GM12878 (cell line): Measurements from ENCODE around the gene MAP2K4. TPM values are rescaled to one million over a fixed set of nuclear protein-coding genes. Genes with fewer than 3 reads are reported as not detected.

Source experiments
- ATAC-seq: fragments of 200-7000 bp; cut with Tn5 transposase; 3 replicates; pipeline ENCODE4 v1.9.1; 2020; ENCODE audit warnings: mild to moderate bottlenecking, moderate library complexity
- BruUV-seq: library from RNA; stranded (reverse); fragments of 400-500 nt; replicated peaks from 2 replicates; lab custom pipeline; 2021; lab: Mats Ljungman, UMichigan
- CTCF ChIA-PET: fragments of 300-600 bp; sonication (Branson Sonifier 250); formaldehyde crosslinking; extraction: SDS; loops from one replicate; lab custom pipeline; 2021; ENCODE audit warnings: inconsistent platforms; lab: Yijun Ruan, JAX
- POLR2A ChIA-PET: fragments of 350-600 bp; formaldehyde crosslinking; extraction: SDS; loops from one replicate; lab custom pipeline; 2021; ENCODE audit warnings: inconsistent platforms; lab: Charles Lee
- RAD21 ChIA-PET: fragments of 300-600 bp; sonication (Branson Sonifier 250); formaldehyde crosslinking; loops from one replicate; lab custom pipeline; 2023; ENCODE audit warnings: antibody characterized with exemption; ENCODE audit not compliant: unreplicated experiment; lab: Charles Lee
- SMC1A ChIA-PET: fragments of 300-600 bp; sonication (Branson Sonifier 250); formaldehyde crosslinking; loops from one replicate; lab custom pipeline; 2023; ENCODE audit not compliant: unreplicated experiment, uncharacterized antibody; lab: Charles Lee
- DNase-seq: peaks from one replicate; pipeline ENCODE4 v3.0.0-alpha.2; 2011; ENCODE audit warnings: low read depth, low spot score
- FAIRE-seq: peaks from 3 replicates; lab custom pipeline; 2011; peaks lifted over from hg19 to GRCh38; lab: Jason Lieb, UNC
- H2AFZ ChIP-seq: 2 replicates; pipeline ENCODE4 v1.6.0; 2011; ENCODE audit warnings: low read depth, low read length, control low read depth; ENCODE audit not compliant: control insufficient read depth
- H3K27ac ChIP-seq: 2 replicates; pipeline ENCODE4 v1.5.1; 2011; ENCODE audit warnings: control low read depth; ENCODE audit not compliant: control insufficient read depth, insufficient read depth
- H3K27me3 ChIP-seq, 2 experiments: replicated peaks in 1 of 2; 2 replicates each; pipeline versions ENCODE4 v1.6.0 to v1.6.1; 2011; ENCODE audit warnings: low read length in 1 of 2; ENCODE audit not compliant: control insufficient read depth in 2 of 2, insufficient read depth in 2 of 2
- H3K36me3 ChIP-seq, 2 experiments: 2 replicates each; pipeline ENCODE4 v1.5.1; 2011; ENCODE audit warnings: low read length in 1 of 2; ENCODE audit not compliant: control insufficient read depth in 2 of 2, insufficient read depth in 2 of 2
- H3K4me1 ChIP-seq: 2 replicates; pipeline ENCODE4 v1.6.1; 2011; ENCODE audit warnings: mild to moderate bottlenecking, low read length, moderate library complexity, mixed read lengths; ENCODE audit not compliant: control insufficient read depth, insufficient read depth
- H3K4me2 ChIP-seq: 2 replicates; pipeline ENCODE4 v1.6.0; 2011; ENCODE audit warnings: control low read depth; ENCODE audit not compliant: control insufficient read depth, insufficient read depth
- H3K4me3 ChIP-seq: fragments of 200-600 bp; sonication (generic); 2 replicates; pipeline ENCODE4 v1.5.1; 2016
- H3K79me2 ChIP-seq: 2 replicates; pipeline ENCODE4 v1.6.0; 2011; ENCODE audit warnings: low read length; ENCODE audit not compliant: control insufficient read depth, insufficient read depth
- H3K9ac ChIP-seq: 2 replicates; pipeline ENCODE4 v1.8.0; 2011; ENCODE audit warnings: low read length, control low read depth, mixed read lengths; ENCODE audit not compliant: control insufficient read depth, insufficient read depth
- H3K9me3 ChIP-seq: replicated peaks from 3 replicates; pipeline ENCODE4 v1.5.1; 2011; ENCODE audit warnings: mild to moderate bottlenecking, low read length; ENCODE audit not compliant: control insufficient read depth, insufficient read depth
- H4K20me1 ChIP-seq: 2 replicates; pipeline ENCODE4 v1.6.0; 2011; ENCODE audit not compliant: control insufficient read depth, insufficient read depth
- E2F8 ChIP-seq: fragments of 450-650 bp; IDR thresholded peaks from 2 replicates; pipeline ENCODE4 v1.6.1; 2018; ENCODE audit warnings: mild to moderate bottlenecking, low read depth, moderate library complexity; ENCODE audit not compliant: partially characterized antibody
- EED ChIP-seq: sonication (generic); IDR thresholded peaks from 2 replicates; pipeline ENCODE4 v1.6.1; 2016; ENCODE audit warnings: antibody characterized with exemption, low read depth
- IRF4 ChIP-seq: IDR thresholded peaks from 2 replicates; pipeline ENCODE4 v1.6.1; 2011; ENCODE audit warnings: low read depth, low read length
- LARP7 ChIP-seq: fragments of 450-650 bp; IDR thresholded peaks from 2 replicates; pipeline ENCODE4 v1.6.1; 2017; ENCODE audit warnings: mild to moderate bottlenecking
- MEF2B ChIP-seq: fragments of 450-650 bp; IDR thresholded peaks from 2 replicates; pipeline ENCODE4 v1.6.1; 2018; ENCODE audit warnings: mild to moderate bottlenecking, moderate library complexity; ENCODE audit not compliant: partially characterized antibody, poor library complexity, severe bottlenecking
- RCOR1 ChIP-seq: conservative IDR thresholded peaks from 2 replicates; pipeline ENCODE4 v1.6.1; 2012; ENCODE audit warnings: low read depth, low read length, improper control_type of control experiment
- RELA ChIP-seq: fragments of 450-650 bp; IDR thresholded peaks from 2 replicates; pipeline ENCODE4 v1.8.0; 2014; ENCODE audit warnings: borderline replicate concordance; ENCODE audit not compliant: partially characterized antibody
- TAF1 ChIP-seq: IDR thresholded peaks from 2 replicates; pipeline ENCODE4 v1.6.1; 2011; ENCODE audit warnings: mild to moderate bottlenecking, low read depth, low read length, borderline replicate concordance
- YY1 ChIP-seq: IDR thresholded peaks from 2 replicates; pipeline ENCODE4 v1.6.1; 2011; ENCODE audit warnings: low read depth, mild to moderate bottlenecking, low read length
- ZNF384 ChIP-seq: IDR thresholded peaks from 2 replicates; pipeline ENCODE4 v1.6.1; 2012; ENCODE audit warnings: low read depth, mild to moderate bottlenecking, low read length, improper control_type of control experiment, borderline replicate concordance
- WGBS: methylation state at CpG from one replicate; pipeline ENCODE4 v1.1.6; 2016; ENCODE audit warnings: low lambda C conversion rate; ENCODE audit not compliant: insufficient replicate concordance, insufficient coverage; ENCODE audit errors: missing lambda C conversion rate; 5-methylcytosine and 5-hydroxymethylcytosine counted together
- in situ Hi-C: fragments of 300-500 bp; cut with MboI; formaldehyde crosslinking; loops from 9 replicates; pipeline ENCODE4 v1.14.3; 2018; ENCODE audit warnings: mixed read lengths
- intact Hi-C: fragments of 100-400 bp; cut with micrococcal nuclease; formaldehyde crosslinking; loops from one replicate; pipeline ENCODE4 v1.14.2; 2022; ENCODE audit not compliant: unreplicated experiment
- polyA plus RNA-seq, 11 experiments: library from polyadenylated mRNA; depleted of rRNA in 4 of 11; unstranded in 6 of 11; stranded (reverse) in 5 of 11; fragments of >200 nt; fragmentation: Nextera tagmentation in 4 of 11; fragmentation: Illumina TruSeq in 1 of 11; extraction: Ambion mirVana in 4 of 11; extraction: Trizol in 1 of 11; gene quantifications; 1 replicate in 1 of 11; 2 replicates in 10 of 11; pipeline versions ENCODE4 v1.2.1 to v1.2.3, GENCODE V29; 2011 to 2016; ENCODE audit warnings: inconsistent platforms in 2 of 11, missing spikeins in 2 of 11, low read depth in 1 of 11
- total RNA-seq, 4 experiments: library from RNA; depleted of rRNA in 3 of 4; stranded (reverse); fragments of >200 nt in 3 of 4; fragmentation: Illumina TruSeq in 1 of 4; extraction: Trizol in 1 of 4; gene quantifications; 2 replicates each; pipeline versions ENCODE4 v1.2.1 to v1.2.3, GENCODE V29; 2013 to 2021

MAP2K4 gene
- total and polyA plus RNA-seq, 10 of the 15 experiments (the other 5 are each of a cell fraction or from before 2014, with no cell fraction given) = 5.4 to 34.1 (median 25.5) TPM

GRCh38 chr17:11990363-11990983, 30.2 kb upstream of the MAP2K4 start (continued):
- TF ChIP-seq ZNF384 = no peak
- no peak for TF ChIP-seq IRF4
- no peak for TF ChIP-seq E2F8
- no peak for TF ChIP-seq MEF2B

- WGBS = 57% methylated on average over 4 of the region's 4 CpGs
- SMC1A ChIA-PET = interaction anchor here (0.6 to 0.9 kb wide), 2 partner anchors 25 to 34 kb away, joined by 3 read pairs; no protein-coding TSS in a partner anchor
- peaks cover 3% of the 10 kb centered on the region; the same call in 1 of the 2 replicates for H3K4me1 ChIP-seq
- H2AFZ ChIP-seq = no peak overlapping the region
- no peaks in the 10 kb centered on the region for H3K27me3 ChIP-seq
- H3K4me2 ChIP-seq = no peak overlapping the region
- CTCF ChIA-PET = no interaction called here
- H3K4me3 ChIP-seq = no peak overlapping the region
- H3K9me3 ChIP-seq = no peaks in the 10 kb centered on the region
- H4K20me1 ChIP-seq = no peaks in the 10 kb centered on the region
- DNase-seq = no peak
- H3K36me3 ChIP-seq = peaks cover 0 to 5% of the 10 kb centered on the region in 2 experiments; a peak in 3 of 4 replicates
- H3K9ac ChIP-seq = no peak overlapping the region
- POLR2A ChIA-PET = interaction anchor here (1.3 kb wide), 1 partner anchor 31 kb away, joined by 3 read pairs; no protein-coding TSS in a partner anchor
- no peak for ATAC-seq
- no peak for FAIRE-seq
- intact Hi-C loops = no loop called here
- RAD21 ChIA-PET = no interaction called here
- TF ChIP-seq LARP7 (no peak), RCOR1 (no peak), EED (no peak), TAF1 (no peak), MEF2B (no peak), RELA (no peak), YY1 (no peak)
- H3K27ac ChIP-seq = no peak overlapping the region
- no TSS peak for BruUV-seq
- in situ Hi-C loops = loop anchor here (10.0 kb wide), 1 partner anchor 1023 kb away; the partner anchor contains the start of gene ELAC2
- no peaks in the 10 kb centered on the region for H3K79me2 ChIP-seq
Measured at GRCh38 chr17:11991461-11991860, 29.2 kb upstream of the MAP2K4 start.
